ENCODE results near the gene AP1S3.

Gene AP1S3

GRCh38 chr2:223759569-223760430 lies 77.6 kb downstream of the AP1S3 start:
- no peak for DNase-seq

GRCh38 chr2:223758131-223758840 lies 79.1 kb downstream of the AP1S3 start:
- DNase-seq = no peak

- DNase-seq = no peak
Measured at GRCh38 chr2:223753940-223754339, 83.4 kb downstream of the AP1S3 start.

GRCh38 chr2:223751012-223751411 lies 86.4 kb downstream of the AP1S3 start:
- DNase-seq = no peak

- no peak for DNase-seq
Measured at GRCh38 chr2:223747392-223748042, 89.9 kb downstream of the AP1S3 start.

- DNase-seq = no peak
Measured at GRCh38 chr2:223746611-223747010, 90.8 kb downstream of the AP1S3 start.

GRCh38 chr2:223744580-223744979 lies 92.8 kb downstream of the AP1S3 start:
- no peak for DNase-seq

GRCh38 chr2:223740679-223741078 lies 96.7 kb downstream of the AP1S3 start:
- peak; percentile 53 for DNase-seq

GRCh38 chr2:223737207-223737606 lies 100.2 kb downstream of the AP1S3 start:
- no peak for DNase-seq

GRCh38 chr2:223736488-223736887 lies 100.9 kb downstream of the AP1S3 start:
- no peak for DNase-seq

- DNase-seq = no peak
Measured at GRCh38 chr2:223735659-223736244, 101.6 kb downstream of the AP1S3 start.

- DNase-seq = no peak
Measured at GRCh38 chr2:223735035-223735640, 102.2 kb downstream of the AP1S3 start.

GRCh38 chr2:223734346-223734745 lies 103.0 kb downstream of the AP1S3 start:
- DNase-seq = no peak

GRCh38 chr2:223732346-223732745 lies 105.0 kb downstream of the AP1S3 start:
- DNase-seq = no peak

- no peak for DNase-seq
Measured at GRCh38 chr2:223731503-223731902, 105.9 kb downstream of the AP1S3 start.

- DNase-seq = no peak
Measured at GRCh38 chr2:223729781-223730180, 107.6 kb downstream of the AP1S3 start.

- peak; percentile 69 for DNase-seq
Measured at GRCh38 chr2:223727562-223727961, 109.8 kb downstream of the AP1S3 start.

- DNase-seq = no peak
Measured at GRCh38 chr2:223725986-223726970, 111.1 kb downstream of the AP1S3 start.

GRCh38 chr2:223725494-223725893 lies 111.9 kb downstream of the AP1S3 start:
- DNase-seq = no peak

GRCh38 chr2:223724861-223725260 lies 112.5 kb downstream of the AP1S3 start:
- no peak for DNase-seq

- DNase-seq = peak; percentile 80
Measured at GRCh38 chr2:223723954-223724411, 113.4 kb downstream of the AP1S3 start.
